Left cardiac atrium (tissue), 4 donors: ENCODE measurements around the gene CHRD. TPM values are rescaled to one million over a fixed set of nuclear protein-coding genes. Genes with fewer than 3 reads are reported as not detected.

Experiments
- ATAC-seq, 2 donors: fragments of 200-7000 bp; cut with Tn5 transposase; one replicate each; pipeline ENCODE4 v1.9.1; 2020; ENCODE audit warnings: mild to moderate bottlenecking in 2 of 2, moderate library complexity in 2 of 2
- DNase-seq: peaks from one replicate; pipeline ENCODE4 v3.0.0-alpha.2; 2020
- intact Hi-C, 2 donors: fragments of 100-400 bp; cut with DNase I; formaldehyde crosslinking; loops; one replicate each; pipeline versions ENCODE4 v1.14.1 to v1.15.1; 2022 to 2023
- total RNA-seq, 2 donors: library from RNA; stranded (reverse); fragmentation: NEBNext Ultra II Directional; extraction: Animal tissue kit (Norgen Biotek cat#: 25700); gene quantifications; one replicate each; pipeline ENCODE4 v1.2.1, GENCODE V29; 2021
- donor health status: DM: no; HTN: yes; CAD: no.
- donor health status: DM: no; HTN: yes; CAD: no; lungs with severe emphysema.
- donor health status: DM: yes; HTN: yes; CAD: no.
- donor health status: Dilated cardiomyopathy.

CHRD gene
- total RNA-seq, 2 donors from 2014 or later: 7.2 to 12.2 TPM

DNA sequence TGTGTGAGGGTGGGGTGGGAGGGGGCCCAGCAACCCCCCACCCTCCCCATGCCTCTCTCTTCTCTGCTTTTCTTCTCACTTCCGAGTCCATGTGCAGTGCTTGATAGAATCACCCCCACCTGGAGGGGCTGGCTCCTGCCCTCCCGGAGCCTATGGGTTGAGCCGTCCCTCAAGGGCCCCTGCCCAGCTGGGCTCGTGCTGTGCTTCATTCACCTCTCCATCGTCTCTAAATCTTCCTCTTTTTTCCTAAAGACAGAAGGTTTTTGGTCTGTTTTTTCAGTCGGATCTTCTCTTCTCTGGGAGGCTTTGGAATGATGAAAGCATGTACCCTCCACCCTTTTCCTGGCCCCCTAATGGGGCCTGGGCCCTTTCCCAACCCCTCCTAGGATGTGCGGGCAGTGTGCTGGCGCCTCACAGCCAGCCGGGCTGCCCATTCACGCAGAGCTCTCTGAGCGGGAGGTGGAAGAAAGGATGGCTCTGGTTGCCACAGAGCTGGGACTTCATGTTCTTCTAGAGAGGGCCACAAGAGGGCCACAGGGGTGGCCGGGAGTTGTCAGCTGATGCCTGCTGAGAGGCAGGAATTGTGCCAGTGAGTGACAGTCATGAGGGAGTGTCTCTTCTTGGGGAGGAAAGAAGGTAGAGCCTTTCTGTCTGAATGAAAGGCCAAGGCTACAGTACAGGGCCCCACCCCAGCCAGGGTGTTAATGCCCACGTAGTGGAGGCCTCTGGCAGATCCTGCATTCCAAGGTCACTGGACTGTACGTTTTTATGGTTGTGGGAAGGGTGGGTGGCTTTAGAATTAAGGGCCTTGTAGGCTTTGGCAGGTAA is 34.3 kb upstream of the CHRD start:
- ATAC-seq: peak; percentile 67 to 79
- DNase-seq: peak; percentile 59
- intact Hi-C loops: no loop called here

DNA sequence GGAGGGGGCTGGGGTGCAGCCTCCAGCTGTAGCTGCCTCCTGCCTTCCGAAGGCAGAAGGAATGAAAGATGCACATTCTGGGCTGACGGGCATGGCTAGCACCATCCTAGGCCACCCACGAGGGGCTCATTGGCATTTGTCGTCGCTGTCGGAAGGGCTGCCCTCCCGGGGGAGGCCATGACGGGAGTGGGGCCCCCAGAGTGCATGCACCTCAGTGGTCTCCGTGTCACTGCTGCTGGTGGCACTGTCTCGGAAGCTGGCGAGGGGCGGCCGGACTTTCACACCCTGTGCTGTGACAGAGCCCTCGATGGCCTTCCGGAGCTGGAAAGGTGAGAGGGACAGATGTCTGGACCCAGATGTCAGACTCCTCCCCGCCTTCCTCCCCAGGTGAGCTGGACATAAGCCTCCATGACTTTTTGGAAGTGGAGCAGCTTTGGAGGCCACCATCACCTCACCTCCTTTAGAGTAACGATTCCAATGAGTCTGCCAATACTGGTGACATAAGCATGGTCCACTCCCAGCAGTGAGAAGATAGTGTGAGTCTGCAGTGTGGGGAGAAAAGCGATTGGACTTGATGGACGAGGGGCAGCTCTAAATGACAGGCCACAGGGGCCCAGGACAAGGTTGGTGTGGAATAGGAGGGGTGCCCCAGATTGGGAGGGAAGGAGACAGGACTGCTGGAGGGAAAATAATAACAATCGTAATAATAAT is 33.2 kb upstream of the CHRD start:
- ATAC-seq (no peak), DNase-seq (no peak)
- intact Hi-C loops: no loop called here

GRCh38 chr3:184347321-184348056 is 32.4 kb upstream of the CHRD start:
- no peak for ATAC-seq
- intact Hi-C loops: no loop called here
- DNase-seq: no peak

DNA sequence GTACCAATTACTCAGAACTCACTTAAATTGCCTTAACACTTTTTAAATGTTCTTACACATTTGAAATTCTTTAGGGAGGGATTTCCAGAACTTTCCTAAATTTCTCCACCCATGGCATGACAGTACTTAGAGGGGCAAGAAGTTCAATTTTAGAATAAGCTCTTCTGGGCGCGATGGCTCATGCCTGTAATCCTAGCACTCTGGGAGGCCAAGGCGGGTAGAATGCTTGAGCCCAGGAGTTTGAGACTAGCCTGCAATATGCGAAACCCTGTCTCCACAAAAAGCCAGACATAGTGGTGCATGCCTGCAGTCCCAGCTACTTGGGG is 31.8 kb upstream of the CHRD start:
- ATAC-seq (no peak), DNase-seq (no peak)
- intact Hi-C loops: no loop called here

- no peak for ATAC-seq
- intact Hi-C loops: no loop called here
- DNase-seq: no peak
These were observed 30.0 kb upstream of the CHRD start for GRCh38 chr3:184349563-184350470.

GRCh38 chr3:184350618-184351017 is 29.2 kb upstream of the CHRD start:
- no peak for DNase-seq
- no peak for ATAC-seq
- intact Hi-C loops: no loop called here

- DNase-seq (no peak), ATAC-seq (peak in 1 of 2 donors; percentile 5)
- intact Hi-C loops: no loop called here
These were observed 28.2 kb upstream of the CHRD start for GRCh38 chr3:184351511-184352148.

GRCh38 chr3:184352149-184352785 is 27.6 kb upstream of the CHRD start:
- no peak for DNase-seq
- peak in 1 of 2 donors; percentile 7 for ATAC-seq
- intact Hi-C loops: no loop called here

- DNase-seq: no peak
- intact Hi-C loops: no loop called here
- no peak for ATAC-seq
These were observed 26.8 kb upstream of the CHRD start for GRCh38 chr3:184352897-184353545.

GRCh38 chr3:184353546-184353941 is 26.3 kb upstream of the CHRD start:
- ATAC-seq: no peak
- no peak for DNase-seq
- intact Hi-C loops: no loop called here

DNA sequence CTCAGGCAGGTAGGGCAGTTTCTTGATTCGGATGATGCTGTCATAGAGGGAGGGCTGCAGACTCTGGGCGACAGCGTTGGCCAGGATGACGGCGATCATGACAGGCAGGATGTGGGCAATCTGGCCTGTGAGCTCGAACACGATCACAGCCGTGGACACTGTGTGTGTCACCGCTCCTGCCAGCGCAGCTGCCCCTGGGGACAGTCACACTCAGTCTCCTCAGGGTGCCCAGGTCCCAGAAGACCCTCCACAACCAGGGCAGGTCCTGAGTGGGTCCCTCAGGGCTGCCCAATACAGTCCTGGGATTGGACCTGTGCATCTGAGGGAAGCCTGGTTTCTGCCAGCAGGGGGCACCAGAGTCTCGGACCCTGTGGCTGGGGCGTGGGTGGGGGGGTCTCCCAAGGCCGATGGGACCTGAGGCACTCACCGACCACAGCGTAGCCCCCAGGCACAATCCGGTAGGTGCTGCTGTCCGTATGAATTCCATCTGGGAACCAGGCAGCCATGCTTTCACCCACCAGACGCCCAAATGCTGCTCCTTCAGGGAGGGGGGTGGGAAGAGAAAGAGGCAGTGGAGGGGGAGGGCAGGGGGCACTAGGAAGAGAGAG is 25.6 kb upstream of the CHRD start:
- intact Hi-C loops: no loop called here
- ATAC-seq: peak; percentile 45 to 50
- peak; percentile 69 for DNase-seq

- DNase-seq: no peak
- no peak for ATAC-seq
- intact Hi-C loops: no loop called here
These were observed 25.1 kb upstream of the CHRD start for GRCh38 chr3:184354754-184355153.

DNA sequence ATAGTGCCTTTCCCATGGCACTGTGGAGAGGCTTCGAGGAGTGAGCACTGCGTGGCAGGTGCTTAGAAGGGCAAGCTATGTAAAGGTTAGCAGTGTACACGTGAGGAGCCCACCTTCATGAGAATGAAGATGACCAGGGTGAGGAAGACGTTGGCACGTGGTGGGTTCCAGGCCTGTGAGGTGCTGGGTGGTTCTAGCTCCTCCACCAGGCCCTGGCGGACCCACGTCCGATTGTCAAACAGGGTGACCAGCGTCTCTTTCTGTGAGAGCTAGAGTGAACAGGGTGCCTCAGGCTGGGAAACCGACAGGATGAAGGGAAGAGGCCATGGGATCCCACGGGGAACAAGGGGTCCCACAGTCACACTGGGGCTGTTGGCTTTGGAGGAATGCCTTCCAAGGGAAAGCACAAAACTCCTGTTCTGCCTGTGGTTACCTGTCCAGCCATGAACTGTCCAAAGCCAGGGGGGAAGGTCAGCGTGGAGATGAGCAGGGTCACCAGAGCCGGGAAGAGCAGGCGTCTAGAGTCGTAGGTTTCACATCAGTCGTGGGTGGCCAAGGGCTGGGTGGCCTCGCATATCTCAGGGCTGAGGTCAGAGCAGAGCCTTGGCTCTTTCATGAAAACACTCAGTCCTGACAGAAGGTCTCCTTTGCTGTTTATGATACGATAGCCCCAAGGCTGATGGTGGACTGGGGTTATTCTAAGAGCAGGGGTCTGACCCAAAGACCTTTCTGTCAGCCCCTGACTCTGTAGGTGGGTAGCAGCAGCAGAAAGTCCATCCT is 24.4 kb upstream of the CHRD start:
- intact Hi-C loops: no loop called here
- ATAC-seq (no peak), DNase-seq (no peak)

- ATAC-seq: no peak
- intact Hi-C loops: no loop called here
- DNase-seq: no peak
These were observed 22.4 kb upstream of the CHRD start for GRCh38 chr3:184357248-184358123.

DNA sequence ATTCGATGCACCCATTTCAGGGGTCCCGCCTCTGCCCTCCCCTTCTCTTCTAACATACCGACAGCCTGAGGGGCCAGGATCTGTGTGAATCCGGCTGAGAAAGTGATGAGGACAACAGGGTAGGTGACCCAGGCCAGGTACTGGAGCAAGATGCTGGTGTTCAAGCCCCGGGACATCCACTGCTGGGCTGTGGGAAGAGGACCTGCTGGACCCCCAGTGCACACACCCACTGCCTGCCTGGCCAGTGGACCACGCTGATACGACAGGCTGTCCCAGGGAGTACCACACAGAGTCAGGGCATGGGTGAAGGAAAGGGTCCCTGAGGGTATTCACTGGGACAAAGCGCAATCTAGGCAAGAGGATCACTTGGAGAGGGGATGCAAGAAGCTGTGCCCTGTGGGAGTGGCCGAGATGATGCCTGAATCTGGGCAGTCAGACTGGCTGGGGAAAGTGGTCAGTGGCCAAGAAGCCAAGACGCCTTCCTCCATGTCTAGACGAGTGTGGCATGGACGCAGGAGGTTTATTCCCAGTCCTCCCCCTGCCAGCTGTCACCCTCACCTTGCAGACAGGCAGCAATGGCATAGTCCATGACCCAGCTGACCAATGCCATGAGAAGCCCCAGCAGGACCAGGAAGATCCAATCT is 21.6 kb upstream of the CHRD start:
- no peak for ATAC-seq
- no peak for DNase-seq
- intact Hi-C loops: no loop called here
